ENCODE data around the gene CHCHD3. TPM values are rescaled to one million over a fixed set of nuclear protein-coding genes. Genes with fewer than 3 reads are reported as not detected.

Gene CHCHD3
- total RNA-seq, 6 experiments from 2014 or later = 51.3 to 70.0 (median 65.7) TPM

- Mint-ChIP-seq H3K4me1 (ENCODE audit: low read depth) (peaks cover 59% of the 10 kb centered on the region), H3K27me3 (ENCODE audit: insufficient read depth) (no peaks in the 10 kb centered on the region), H3K27ac (no peak overlapping the region; the same call in 1 of the 2 replicates), H3K4me3 (no peak overlapping the region), H3K36me3 (ENCODE audit: low read depth) (peaks cover 9% of the 10 kb centered on the region), H3K9me3 (no peaks in the 10 kb centered on the region)
- no peak for DNase-seq
- TF ChIP-seq, protein P1, sequence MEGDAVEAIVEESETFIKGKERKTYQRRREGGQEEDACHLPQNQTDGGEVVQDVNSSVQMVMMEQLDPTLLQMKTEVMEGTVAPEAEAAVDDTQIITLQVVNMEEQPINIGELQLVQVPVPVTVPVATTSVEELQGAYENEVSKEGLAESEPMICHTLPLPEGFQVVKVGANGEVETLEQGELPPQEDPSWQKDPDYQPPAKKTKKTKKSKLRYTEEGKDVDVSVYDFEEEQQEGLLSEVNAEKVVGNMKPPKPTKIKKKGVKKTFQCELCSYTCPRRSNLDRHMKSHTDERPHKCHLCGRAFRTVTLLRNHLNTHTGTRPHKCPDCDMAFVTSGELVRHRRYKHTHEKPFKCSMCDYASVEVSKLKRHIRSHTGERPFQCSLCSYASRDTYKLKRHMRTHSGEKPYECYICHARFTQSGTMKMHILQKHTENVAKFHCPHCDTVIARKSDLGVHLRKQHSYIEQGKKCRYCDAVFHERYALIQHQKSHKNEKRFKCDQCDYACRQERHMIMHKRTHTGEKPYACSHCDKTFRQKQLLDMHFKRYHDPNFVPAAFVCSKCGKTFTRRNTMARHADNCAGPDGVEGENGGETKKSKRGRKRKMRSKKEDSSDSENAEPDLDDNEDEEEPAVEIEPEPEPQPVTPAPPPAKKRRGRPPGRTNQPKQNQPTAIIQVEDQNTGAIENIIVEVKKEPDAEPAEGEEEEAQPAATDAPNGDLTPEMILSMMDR (IDR thresholded peaks at IDR 0.05) = no peak
Observed at GRCh38 chr7:133048589-133048988, 33.3 kb downstream of the CHCHD3 start.

DNA sequence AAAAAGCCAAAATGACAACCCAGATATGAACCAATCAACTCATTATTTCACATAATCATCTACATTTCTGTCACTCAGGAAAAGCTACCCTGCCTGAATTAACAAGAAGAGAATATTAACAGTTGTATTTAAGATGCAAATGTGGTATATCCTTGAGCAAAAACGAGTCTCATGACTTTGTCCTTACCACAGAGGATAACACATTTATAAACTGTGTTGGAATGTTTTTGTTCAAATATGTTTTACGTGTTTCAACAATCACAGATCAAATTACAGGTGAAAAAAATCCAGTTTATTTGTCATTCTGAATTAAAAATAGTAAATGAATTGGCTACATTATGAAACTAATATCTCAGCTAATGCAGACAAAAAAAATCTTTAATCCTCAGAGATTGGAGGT lies 34.6 kb downstream of the CHCHD3 start:
- Mint-ChIP-seq H3K4me1 (ENCODE audit: low read depth) (peaks cover 47% of the 10 kb centered on the region), H3K27me3 (ENCODE audit: insufficient read depth) (no peaks in the 10 kb centered on the region), H3K4me3 (no peak overlapping the region), H3K9me3 (no peaks in the 10 kb centered on the region), H3K36me3 (ENCODE audit: low read depth) (peaks cover 9% of the 10 kb centered on the region), H3K27ac (no peak overlapping the region)
- TF ChIP-seq, protein P1 (IDR thresholded peaks at IDR 0.05) = no peak
- no peak for DNase-seq

DNA sequence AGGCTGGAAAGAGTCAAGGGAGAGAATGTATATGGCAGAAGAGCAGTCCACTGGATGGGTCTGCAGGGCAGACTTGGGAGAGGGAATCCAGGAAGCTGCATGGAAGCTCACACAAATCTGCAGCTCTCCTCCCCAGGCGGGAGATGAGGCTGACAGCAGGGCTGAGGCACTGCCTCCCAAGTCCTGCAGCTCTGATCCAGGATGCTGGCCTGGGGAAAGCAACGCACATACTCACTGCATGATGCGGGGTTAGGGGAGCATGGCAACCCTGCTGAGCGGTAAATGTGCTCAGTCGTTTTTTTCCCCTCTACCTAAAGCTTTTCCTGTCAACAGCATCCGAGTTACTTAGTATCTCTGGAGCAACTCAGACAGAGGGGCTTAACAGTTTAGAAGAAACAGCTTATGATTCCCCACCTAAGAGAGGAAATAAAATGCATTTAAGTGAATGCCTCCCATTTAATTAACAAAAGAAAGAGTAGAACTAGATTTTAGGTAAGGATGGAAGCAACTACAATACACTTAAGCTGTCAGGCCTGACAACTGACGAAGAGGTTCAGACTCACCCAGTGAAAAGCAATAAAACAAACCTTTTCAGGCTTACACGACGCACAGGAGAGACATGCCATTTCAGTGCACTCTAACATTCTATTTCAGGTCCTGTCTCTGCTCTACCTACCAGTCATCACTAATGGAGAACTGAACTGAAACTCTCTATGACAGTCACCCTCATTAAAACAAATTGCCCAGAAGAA lies 37.0 kb downstream of the CHCHD3 start:
- H3K4me3 Mint-ChIP-seq = no peak overlapping the region
- no peaks in the 10 kb centered on the region for H3K9me3 Mint-ChIP-seq
- DNase-seq = no peak
- H3K27ac Mint-ChIP-seq = no peak overlapping the region; the same call in 1 of the 2 replicates
- peaks cover 26% of the 10 kb centered on the region for H3K4me1 Mint-ChIP-seq (ENCODE audit: low read depth)
- peaks cover 9% of the 10 kb centered on the region for H3K36me3 Mint-ChIP-seq (ENCODE audit: low read depth)
- no peaks in the 10 kb centered on the region for H3K27me3 Mint-ChIP-seq (ENCODE audit: insufficient read depth)
- TF ChIP-seq, protein P1 (IDR thresholded peaks at IDR 0.05) = no peak

DNA sequence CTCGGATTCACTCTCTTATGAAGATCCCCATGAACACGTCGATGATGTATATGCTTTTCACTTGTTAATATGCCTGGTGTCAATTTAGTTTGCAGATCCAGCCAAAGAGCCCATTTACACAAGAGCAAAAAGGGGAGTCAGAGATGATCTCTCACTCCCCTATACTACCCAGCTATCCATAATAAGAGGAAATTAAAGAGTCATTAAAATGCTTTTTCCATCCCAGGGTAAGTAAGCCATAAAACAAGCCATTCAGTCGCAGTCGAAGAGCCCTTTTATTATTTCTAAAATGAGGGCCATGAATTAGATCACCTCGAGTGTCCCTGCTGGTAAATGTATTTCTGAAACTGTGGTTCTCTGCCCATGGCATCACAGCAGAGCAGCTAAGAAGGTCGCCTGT lies 41.2 kb downstream of the CHCHD3 start:
- Mint-ChIP-seq H3K4me1 (ENCODE audit: low read depth) (peaks cover 6% of the 10 kb centered on the region; the same call in 1 of the 2 replicates), H3K27me3 (ENCODE audit: insufficient read depth) (no peaks in the 10 kb centered on the region), H3K4me3 (no peak overlapping the region), H3K36me3 (ENCODE audit: low read depth) (0 out of 2 replicates have a peak, but pooled peaks cover under 1% of the 10 kb centered on the region), H3K9me3 (no peaks in the 10 kb centered on the region), H3K27ac (no peak overlapping the region)
- DNase-seq = no peak
- TF ChIP-seq, protein P1 (IDR thresholded peaks at IDR 0.05) = no peak

DNA sequence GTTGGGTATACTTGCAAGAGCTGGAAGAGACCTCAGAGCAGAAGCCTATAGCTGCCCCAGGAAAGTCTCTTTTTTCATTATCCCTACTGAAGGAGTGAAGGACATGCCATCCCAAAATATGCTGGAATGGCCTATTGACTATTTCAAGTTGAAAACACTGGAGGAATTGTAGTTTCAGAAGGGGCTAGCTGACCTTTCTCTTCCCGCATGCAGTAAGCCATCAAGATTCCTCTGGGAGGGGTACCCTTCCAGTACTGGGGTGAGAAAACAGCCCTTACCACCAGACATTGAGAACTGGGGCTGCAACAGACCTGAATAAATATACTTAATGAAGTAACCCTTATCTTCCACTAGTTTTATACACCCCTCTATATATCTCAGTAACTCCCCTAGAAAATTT lies 41.7 kb downstream of the CHCHD3 start:
- Mint-ChIP-seq H3K9me3 (no peaks in the 10 kb centered on the region), H3K27ac (no peak overlapping the region), H3K27me3 (ENCODE audit: insufficient read depth) (no peaks in the 10 kb centered on the region), H3K4me1 (ENCODE audit: low read depth) (peaks cover 6% of the 10 kb centered on the region; the same call in 1 of the 2 replicates), H3K36me3 (ENCODE audit: low read depth) (0 out of 2 replicates have a peak, but pooled peaks cover 5% of the 10 kb centered on the region), H3K4me3 (no peak overlapping the region)
- TF ChIP-seq, protein P1 (IDR thresholded peaks at IDR 0.05) = no peak
- DNase-seq = no peak

Measured in HFFc6 (cell line).